ENCODE measurements around the gene LCNL1.

The LCNL1 gene

DNA sequence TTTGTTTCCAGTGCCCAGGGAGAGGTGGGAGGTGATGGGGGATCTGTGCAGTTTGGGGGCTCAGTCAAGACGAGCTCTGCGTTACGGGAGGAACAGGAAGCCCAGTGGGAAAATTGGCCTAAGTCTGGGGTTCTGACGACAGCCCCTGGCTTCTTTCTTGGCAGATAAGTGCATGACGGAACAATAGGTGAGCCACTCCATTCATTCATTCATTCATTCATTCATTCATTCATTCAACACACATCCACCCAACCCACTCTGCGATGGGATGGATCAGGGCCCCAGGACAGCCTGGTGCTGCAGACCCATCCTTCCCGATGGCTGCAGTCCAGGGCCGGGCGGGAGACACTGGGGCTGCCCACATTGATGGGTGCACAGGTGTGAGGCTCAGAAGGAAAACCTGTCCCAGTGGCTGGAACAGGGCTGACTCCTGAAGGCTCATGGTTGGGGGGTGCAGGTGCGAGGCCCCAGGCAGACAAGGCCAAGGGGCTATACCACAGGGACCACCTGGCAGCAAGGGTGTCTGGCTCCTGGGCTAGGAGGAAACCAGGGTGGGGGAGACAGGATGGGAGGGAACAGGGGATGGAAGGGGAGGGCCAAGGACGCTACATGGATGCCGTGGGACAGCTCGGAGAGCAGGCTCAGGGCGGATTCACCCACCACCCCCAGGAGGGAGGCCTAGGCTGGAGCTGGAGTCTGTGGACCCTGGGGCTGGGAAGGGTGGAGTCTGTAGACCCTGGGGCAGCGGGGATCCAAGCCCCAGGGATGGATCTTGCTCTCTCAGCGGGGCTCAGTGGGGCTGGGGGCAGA, 1.9 kb upstream of the LCNL1 start:
- no peak for DNase-seq
- TF ChIP-seq POLR2A (IDR thresholded peaks at IDR 0.05; ENCODE audit: low read length) (no peak), GATA1 (IDR thresholded peaks at IDR 0.05; ENCODE audit: low read depth, low read length) (no peak)

DNA sequence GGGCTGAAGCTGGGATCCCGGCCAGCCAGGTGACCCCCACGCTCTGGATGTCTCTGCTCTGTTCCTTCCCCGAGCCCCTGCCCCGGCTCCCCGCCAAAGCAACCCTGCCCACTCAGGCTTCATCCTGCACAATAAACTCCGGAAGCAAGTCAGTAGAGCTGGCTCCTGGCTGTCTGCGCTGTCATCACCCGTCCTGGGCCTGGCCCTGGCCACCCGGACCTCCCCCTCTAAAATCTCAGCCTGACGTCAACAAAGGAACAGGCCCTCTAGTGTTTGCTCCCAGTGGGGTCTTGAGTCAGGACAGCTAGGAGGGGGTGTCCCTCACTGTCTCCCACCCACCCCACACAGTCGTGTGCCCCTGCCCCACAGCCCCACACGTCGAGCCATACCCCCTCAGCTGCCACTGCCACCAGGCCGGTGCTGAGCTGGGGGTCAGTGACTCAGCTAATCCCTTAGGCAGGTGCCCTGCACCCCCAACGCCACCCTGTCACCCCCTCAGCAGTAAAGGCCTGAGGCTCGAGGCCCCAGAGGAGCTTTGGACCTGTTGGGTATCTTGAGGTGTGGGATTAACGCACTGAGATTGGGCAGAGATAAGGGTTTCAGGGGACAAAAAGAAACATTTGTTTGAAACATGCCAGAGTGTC, 1.1 kb upstream of the LCNL1 start:
- no peak for DNase-seq
- TF ChIP-seq GATA1 (IDR thresholded peaks at IDR 0.05; ENCODE audit: low read depth, low read length) (no peak), POLR2A (IDR thresholded peaks at IDR 0.05; ENCODE audit: low read length) (no peak)

DNA sequence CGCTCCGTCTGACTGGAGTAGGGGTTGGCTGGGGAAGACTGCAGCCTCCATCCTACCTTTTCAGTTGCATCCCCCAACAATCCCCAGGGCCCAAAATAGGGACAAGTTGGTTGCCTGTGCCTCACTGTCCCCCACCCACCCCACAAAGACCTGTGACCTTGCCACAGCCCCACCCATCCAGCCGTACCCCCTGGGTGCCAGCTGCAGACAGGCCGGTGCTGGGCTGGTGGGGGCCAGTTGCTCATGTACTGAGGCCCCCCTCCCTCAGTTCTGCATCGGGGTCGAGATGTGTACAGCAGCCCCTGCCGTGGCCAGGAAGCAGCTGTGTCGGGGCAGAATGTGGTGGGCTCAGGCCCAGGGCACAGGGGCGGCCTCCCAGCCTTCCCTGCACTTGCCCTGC, 374 bp downstream of the LCNL1 start:
- no peak for DNase-seq
- no peak for TF ChIP-seq POLR2A (IDR thresholded peaks at IDR 0.05; ENCODE audit: low read length)
- TF ChIP-seq GATA1 (IDR thresholded peaks at IDR 0.05; ENCODE audit: low read depth, low read length), result no peak

DNA sequence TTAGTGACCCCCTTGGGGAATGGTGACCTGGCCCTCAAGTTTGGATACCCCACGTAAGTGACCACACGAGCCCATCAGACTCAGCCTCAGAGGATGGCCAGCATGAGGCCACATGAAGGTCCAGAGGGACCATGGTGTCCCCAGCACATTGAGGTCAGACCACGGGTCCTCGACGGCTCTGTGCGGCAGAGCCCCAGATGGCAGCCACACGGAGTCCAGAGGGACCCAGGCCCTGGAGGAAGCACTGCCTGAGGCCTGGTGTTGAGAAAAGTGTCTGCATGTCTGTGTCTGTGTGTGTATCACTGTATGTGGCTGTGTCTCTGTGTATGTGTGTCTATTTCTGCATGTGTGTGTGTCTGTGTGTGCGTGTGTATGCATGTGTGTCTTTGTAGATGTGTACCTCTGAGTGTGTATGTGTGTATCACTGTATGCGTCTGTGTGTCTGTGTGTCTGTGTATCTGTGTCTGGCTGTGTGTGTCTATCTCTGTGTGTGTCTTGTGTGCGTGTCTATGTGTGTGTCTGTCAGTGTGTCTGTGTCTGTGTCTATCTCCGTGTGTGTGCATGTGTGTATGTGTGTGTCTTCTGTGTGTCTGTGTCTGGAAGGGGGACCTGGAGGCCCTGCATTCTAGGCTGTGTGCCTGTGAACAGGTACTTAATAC, 992 bp downstream of the LCNL1 start:
- no peak for TF ChIP-seq POLR2A (IDR thresholded peaks at IDR 0.05; ENCODE audit: low read length)
- TF ChIP-seq GATA1 (IDR thresholded peaks at IDR 0.05; ENCODE audit: low read depth, low read length), result no peak

DNA sequence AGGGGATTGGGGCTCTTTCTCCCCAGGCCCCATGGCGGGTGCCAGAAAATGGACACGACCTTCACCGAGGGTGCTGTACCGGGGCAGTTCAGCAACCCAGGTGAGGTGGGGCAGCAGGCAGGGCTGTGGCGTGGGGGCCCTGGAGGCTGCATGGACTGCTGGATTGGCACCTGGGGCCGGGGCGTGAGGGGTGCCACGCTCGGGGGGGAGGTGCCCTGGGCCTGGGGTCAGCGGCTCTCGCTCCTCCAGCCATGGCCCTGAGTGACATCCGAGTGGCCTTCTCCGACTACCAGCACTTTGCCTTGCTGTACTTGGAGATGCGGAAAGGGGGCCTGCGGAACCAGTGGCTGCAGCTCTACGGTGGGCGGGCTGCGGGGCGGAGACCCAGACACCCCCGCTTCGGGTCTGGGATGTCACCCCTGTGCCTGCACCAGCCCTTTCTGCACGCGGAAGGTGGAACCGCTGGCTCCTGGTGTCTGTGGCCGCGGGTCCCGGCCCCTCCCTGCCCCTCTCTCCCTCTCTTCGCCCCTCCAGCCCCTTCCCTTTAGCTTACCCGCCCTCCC, 1.8 kb downstream of the LCNL1 start:
- DNase-seq, result no peak
- TF ChIP-seq POLR2A (IDR thresholded peaks at IDR 0.05; ENCODE audit: low read length), result no peak
- TF ChIP-seq GATA1 (IDR thresholded peaks at IDR 0.05; ENCODE audit: low read depth, low read length), result no peak

More for the DNA sequence above, 992 bp downstream of the LCNL1 start:
- no peak for DNase-seq

DNA sequence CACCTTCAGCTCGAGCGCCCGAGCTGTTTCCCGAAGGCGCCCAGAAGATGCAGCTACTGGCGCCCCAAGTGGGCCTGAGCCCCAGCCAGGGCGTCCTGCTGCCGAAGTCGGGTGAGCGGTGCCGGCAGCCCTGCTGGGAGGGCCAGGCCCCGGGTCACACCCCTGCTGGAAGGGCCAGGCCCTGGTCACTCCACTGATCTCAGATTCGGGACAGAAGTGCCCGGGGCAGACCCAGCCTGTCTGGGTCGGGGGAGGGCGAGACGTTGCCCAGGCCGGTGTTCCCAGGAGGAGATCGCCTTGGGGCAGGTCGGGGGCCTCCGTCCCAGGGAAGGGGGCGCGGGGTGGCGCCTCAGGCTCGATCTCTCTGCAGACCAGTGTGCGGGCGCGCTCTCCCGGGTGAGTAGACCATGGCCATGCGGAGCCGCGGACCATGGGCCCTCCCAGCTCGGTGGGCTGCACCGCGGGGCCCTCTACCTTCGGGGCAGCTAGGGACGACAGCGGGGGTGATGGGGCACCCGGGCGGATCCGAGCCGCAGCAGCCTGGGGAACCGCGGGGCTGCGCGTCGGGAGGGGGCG, 2.3 kb downstream of the LCNL1 start:
- TF ChIP-seq POLR2A (IDR thresholded peaks at IDR 0.05; ENCODE audit: low read length) (no peak), GATA1 (IDR thresholded peaks at IDR 0.05; ENCODE audit: low read depth, low read length) (no peak)
- DNase-seq, result no peak

DNA sequence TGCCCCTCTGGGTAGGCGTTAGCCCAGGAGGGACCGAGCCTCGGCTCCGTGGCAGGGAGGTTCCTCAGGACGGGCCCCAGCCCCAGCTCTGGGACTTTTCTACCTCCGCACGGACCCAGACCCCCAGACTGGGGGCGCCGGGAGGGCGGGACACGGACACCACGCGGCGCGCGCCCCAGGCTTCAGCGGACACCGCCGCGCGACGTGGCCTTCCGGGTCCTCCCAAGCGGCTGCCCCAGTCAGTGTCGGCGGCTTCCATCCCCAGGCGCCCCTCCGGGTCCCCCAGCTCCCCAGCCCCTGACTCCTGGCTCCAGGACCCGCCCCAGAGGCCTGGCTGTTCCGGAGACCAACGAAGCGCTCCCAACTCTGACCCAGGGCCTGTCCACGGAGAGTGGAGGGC, 3.1 kb downstream of the LCNL1 start:
- TF ChIP-seq POLR2A (IDR thresholded peaks at IDR 0.05; ENCODE audit: low read length) (no peak), GATA1 (IDR thresholded peaks at IDR 0.05; ENCODE audit: low read depth, low read length) (no peak)
- no peak for DNase-seq

DNA sequence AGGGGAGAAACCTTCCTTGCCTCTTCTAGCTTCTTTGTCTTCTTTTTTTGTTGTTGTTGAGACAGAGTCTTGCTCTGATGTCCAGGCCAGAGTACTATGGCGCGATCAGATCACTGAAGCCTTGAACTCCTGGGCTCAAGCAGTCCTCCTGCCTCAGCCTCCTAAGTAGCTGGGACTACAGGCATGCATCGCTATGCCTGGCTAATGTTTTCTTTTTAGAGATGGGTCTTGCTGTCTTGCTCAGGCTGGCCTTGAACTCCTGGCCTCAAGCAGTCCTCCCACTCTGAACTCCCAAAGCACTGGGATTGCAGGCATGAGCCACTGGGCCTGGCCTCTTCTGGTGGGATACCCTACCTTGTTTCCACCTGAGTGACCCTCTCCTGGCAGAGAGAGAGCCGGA, 6.1 kb downstream of the LCNL1 start:
- TF ChIP-seq GATA1 (IDR thresholded peaks at IDR 0.05; ENCODE audit: low read depth, low read length) (no peak), POLR2A (IDR thresholded peaks at IDR 0.05; ENCODE audit: low read length) (no peak)
- no peak for DNase-seq

DNA sequence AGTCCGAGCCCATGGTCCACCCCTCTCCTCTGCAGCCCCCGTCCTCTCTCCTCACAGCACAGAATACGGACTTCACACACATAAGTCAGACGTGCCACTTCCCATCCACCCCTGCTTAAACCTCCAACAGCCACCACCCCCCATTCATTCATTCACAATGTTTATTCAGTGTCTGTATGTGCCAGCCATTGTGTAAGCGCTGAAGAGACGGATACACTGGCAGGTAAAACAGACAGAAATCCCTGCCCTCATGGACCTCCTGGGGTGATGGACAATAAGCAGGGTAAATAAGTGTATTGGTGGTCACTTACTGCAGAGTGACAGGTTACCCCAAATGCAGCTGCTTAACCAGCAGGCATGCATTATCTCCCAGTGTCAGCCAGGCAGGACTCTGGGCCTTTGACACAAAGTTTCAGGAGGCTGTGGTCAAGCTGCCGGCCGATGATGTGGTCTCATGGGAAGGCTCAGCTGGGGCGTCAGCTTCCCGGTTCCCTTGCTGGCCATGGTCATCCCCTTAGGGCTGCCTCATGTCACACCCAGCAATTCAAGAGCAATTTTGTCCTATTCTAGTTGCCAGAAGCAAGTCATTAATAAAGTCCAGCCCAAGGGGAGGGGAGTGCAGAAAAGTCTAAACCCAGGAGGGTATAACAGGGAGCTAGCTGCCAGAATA, 7.6 kb downstream of the LCNL1 start:
- DNase-seq, result no peak

DNA sequence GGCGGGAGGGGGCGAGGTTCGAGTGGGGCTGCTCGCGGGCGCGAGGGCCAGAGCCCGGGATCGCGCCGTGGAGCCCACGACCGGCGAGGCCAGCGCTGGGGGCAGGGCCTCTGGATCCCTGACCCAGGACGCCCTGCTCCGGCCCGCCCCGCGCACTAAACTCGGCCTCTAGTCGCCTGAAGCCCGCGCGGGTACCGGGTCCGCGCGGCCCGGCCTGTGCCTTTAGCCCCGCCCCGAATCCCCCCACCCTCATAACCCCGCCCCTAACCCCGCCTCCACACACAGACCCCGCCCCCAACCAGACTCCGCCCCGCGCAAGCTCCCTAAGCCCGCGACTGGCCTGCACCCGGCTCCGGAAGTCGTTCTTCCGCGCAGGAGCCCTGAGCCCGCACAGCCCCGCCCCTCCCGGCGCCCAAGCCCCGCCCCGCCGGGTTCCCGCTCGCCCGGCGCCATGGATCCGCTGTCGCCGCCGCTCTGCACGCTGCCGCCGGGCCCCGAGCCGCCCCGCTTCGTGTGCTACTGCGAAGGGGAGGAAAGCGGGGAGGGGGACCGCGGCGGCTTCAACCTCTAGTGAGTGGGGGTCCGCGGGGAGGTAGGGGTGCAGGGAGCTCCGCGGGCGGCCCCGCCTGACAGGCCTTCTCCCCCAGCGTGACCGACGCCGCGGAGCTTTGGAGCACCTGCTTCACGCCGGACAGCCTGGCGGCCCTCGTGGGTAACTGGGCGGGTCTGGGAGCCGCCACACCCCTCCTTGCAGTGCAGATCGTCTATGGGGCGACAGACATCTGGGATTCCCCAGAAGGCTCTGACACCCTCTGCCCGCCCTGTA, 9.4 kb downstream of the LCNL1 start, which contains the start of gene PAXX:
TSS of gene PAXX (plus strand) at position 430 of the 826 bp plus-strand sequence. CDS start at position 452, 22 bp downstream.
- DNase-seq, result peak; percentile 91 to 92
- TF ChIP-seq GATA1 (IDR thresholded peaks at IDR 0.05; ENCODE audit: low read depth, low read length), result no peak
- peak; percentile 49 for TF ChIP-seq POLR2A (IDR thresholded peaks at IDR 0.05; ENCODE audit: low read length)

More for the DNA sequence above, 7.6 kb downstream of the LCNL1 start:
- TF ChIP-seq POLR2A (IDR thresholded peaks at IDR 0.05; ENCODE audit: low read length), result no peak
- TF ChIP-seq GATA1 (IDR thresholded peaks at IDR 0.05; ENCODE audit: low read depth, low read length), result no peak

DNA sequence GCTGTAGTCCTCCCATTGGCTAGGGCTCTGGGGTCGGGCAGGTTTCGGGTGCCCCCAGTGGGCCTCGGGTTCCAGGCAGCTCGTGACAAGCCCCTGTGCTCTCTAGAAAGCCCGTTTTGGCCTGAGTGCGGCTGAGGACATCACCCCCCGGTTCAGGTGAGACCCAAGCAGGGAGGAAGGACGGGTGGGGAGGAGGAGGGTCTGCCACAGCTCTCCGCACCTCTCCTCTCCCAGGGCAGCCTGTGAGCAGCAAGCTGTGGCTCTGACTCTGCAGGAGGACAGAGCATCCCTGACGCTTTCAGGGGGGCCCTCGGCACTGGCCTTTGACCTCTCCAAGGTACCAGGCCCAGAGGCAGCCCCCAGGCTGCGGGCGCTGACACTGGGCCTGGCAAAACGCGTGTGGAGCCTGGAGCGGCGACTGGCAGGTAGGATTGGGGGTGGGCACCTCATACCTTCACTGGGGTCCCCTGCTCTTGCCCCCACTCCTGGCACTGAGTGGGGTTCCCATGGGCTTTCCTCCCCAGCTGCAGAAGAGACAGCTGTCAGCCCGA, 10.1 kb downstream of the LCNL1 start:
- DNase-seq, result no peak
- no peak for TF ChIP-seq POLR2A (IDR thresholded peaks at IDR 0.05; ENCODE audit: low read length)
- no peak for TF ChIP-seq GATA1 (IDR thresholded peaks at IDR 0.05; ENCODE audit: low read depth, low read length)
